ENCODE results near the gene KCTD14.

DNA sequence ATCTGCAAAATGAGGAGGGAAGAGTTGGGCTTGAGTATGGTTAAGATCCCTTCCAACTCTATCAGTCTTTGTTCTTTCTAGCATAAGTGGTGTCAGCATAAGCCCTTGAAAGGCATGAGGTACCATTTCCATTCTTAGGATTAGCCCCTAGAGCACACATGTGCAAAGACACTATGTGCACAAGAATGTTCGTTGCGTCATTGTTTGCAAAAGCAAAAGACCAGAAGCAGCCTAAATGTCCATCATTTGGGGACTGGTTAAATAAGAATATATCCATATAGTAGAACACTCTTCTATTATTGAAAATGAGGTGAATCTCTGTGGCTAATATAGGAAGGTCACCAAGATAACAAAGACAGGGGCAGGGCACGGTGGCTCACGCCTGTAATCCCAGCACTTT is 10.0 kb upstream of the KCTD14 start:
- TF ChIP-seq, protein P1, sequence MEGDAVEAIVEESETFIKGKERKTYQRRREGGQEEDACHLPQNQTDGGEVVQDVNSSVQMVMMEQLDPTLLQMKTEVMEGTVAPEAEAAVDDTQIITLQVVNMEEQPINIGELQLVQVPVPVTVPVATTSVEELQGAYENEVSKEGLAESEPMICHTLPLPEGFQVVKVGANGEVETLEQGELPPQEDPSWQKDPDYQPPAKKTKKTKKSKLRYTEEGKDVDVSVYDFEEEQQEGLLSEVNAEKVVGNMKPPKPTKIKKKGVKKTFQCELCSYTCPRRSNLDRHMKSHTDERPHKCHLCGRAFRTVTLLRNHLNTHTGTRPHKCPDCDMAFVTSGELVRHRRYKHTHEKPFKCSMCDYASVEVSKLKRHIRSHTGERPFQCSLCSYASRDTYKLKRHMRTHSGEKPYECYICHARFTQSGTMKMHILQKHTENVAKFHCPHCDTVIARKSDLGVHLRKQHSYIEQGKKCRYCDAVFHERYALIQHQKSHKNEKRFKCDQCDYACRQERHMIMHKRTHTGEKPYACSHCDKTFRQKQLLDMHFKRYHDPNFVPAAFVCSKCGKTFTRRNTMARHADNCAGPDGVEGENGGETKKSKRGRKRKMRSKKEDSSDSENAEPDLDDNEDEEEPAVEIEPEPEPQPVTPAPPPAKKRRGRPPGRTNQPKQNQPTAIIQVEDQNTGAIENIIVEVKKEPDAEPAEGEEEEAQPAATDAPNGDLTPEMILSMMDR (IDR thresholded peaks at IDR 0.05): no peak
- TF ChIP-seq POLR2A (IDR thresholded peaks at IDR 0.05): no peak

Measured in adrenal gland (tissue), 5 donors.